Heart right ventricle (tissue), 16 donors: ENCODE measurements around the gene HLA-E. TPM values are rescaled to one million over a fixed set of nuclear protein-coding genes. Genes with fewer than 3 reads are reported as not detected.
"Not testable (repeated sequence)": the region's sequence is repeated elsewhere in the genome, so short reads cannot be mapped to it uniquely, and the experiment has no call there.

Experiments
- ATAC-seq, 8 donors: fragments of 200-7000 bp; cut with Tn5 transposase; one replicate each; pipeline ENCODE4 v1.9.1; 2020; ENCODE audit warnings: mild to moderate bottlenecking in 8 of 8, moderate library complexity in 8 of 8, moderate number of reproducible peaks in 1 of 8
- DNase-seq, 2 donors: peaks; one replicate each; pipeline ENCODE4 v3.0.0-alpha.2; 2020
- H3K27ac ChIP-seq, 10 donors: fragments of 200-600 bp; sonication (generic) in 2 of 10; one replicate each; pipeline versions ENCODE4 v1.5.0 to v1.8.0; 2020 to 2022; ENCODE audit warnings: mild to moderate bottlenecking in 3 of 10
- H3K27me3 ChIP-seq, 7 donors: fragments of 200-600 bp; one replicate each; pipeline ENCODE4 v1.8.0; 2021 to 2022; ENCODE audit warnings: mild to moderate bottlenecking in 2 of 7
- H3K36me3 ChIP-seq, 9 donors: fragments of 200-600 bp; sonication (generic) in 1 of 9; one replicate each; pipeline versions ENCODE4 v1.5.0 to v1.8.0; 2020 to 2022; ENCODE audit warnings: mild to moderate bottlenecking in 2 of 9
- H3K4me1 ChIP-seq, 9 donors: fragments of 200-600 bp; sonication (generic) in 1 of 9; one replicate each; pipeline versions ENCODE4 v1.5.0 to v1.8.0; 2020 to 2022; ENCODE audit warnings: mild to moderate bottlenecking in 4 of 9
- H3K4me3 ChIP-seq, 10 donors: fragments of 200-600 bp; sonication (generic) in 2 of 10; one replicate each; pipeline versions ENCODE4 v1.5.0 to v1.8.0; 2020 to 2022; ENCODE audit warnings: mild to moderate bottlenecking in 7 of 10, moderate library complexity in 2 of 10
- H3K9me3 ChIP-seq, 11 donors: fragments of 200-600 bp in 10 of 11; sonication (generic) in 2 of 11; one replicate each; pipeline versions ENCODE4 v1.5.0 to v1.8.0; 2013 to 2022; ENCODE audit warnings: mild to moderate bottlenecking in 2 of 11, control low read depth in 1 of 11, moderate library complexity in 1 of 11
- CTCF ChIP-seq, 9 donors: fragments of 200-600 bp; sonication (generic) in 2 of 9; IDR thresholded peaks; one replicate each; pipeline versions ENCODE4 v1.5.0 to v1.8.0; 2021 to 2022; ENCODE audit warnings: antibody characterized with exemption in 9 of 9, mild to moderate bottlenecking in 5 of 9, moderate library complexity in 1 of 9
- WGBS, 2 donors: extraction: QIAGEN DNeasy Blood & Tissue Kit; methylation state at CpG; one replicate each; pipeline ENCODE4 v1.1.7; 2013; ENCODE audit warnings: inconsistent platforms in 1 of 2; 5-methylcytosine and 5-hydroxymethylcytosine counted together
- intact Hi-C, 10 donors: fragments of 100-400 bp; cut with DNase I; formaldehyde crosslinking; loops; one replicate each; pipeline versions ENCODE4 v1.11.1 to v1.14.2; 2022
- polyA plus RNA-seq, 2 donors: library from polyadenylated mRNA; stranded (reverse); fragments of 200-250 nt; gene quantifications; one replicate each; pipeline ENCODE4 v1.2.3, GENCODE V29; 2013
- total RNA-seq, 10 donors: library from RNA; stranded (reverse); fragmentation: NEBNext Ultra II Directional in 3 of 10; extraction: Animal tissue kit (Norgen Biotek cat#: 25700) in 3 of 10; gene quantifications; one replicate each; pipeline versions ENCODE4 v1.2.1 to v1.2.4, GENCODE V29; 2021 to 2023
- donor health status: Arrhythmogenic right ventricular cardiomyopathy.
- donor health status: ischemic (EF 13 %, LVEDD 7.1; RV severe dilation, severe dysfunction).
- donor health status: healthy with polysubstance abuse.
- donor health status: DM: no; HTN: yes; CAD: no.
- donor health status: DM: no; HTN: no; CAD: no.
- donor health status: ischemic (EF 25% LVEDD 6.9; RV normal size, moderate dysfunction).
- donor health status: ischemic (EF 25% LVEDD 5.7; RV mildly dilated, moderate dysfunction).
- donor health status: healthy.
- donor health status: DM: yes; HTN: yes; CAD: no.
- donor health status: Ischemic cardiomyopathy.
- donor health status: ischemic (EF 35%, LVEDD 5.7; RV mildly dilated, moderate dysfunction).
- donor health status: nonischemic (EF 11% LVEDD 7.7; RV severe dilation, severe dysfunction).
- donor health status: DM: yes; HTN: yes; CAD: no.
- donor health status: PGD.
- donor health status: ischemic (EF 29% LVEDD 5.4; RV normal size, mild dysfunction).
- donor health status: nonischemic (EF 23%, LVEDD 6.1; RV moderate dilation, normal function).

HLA-E gene
- total and polyA plus RNA-seq, 12 donors: 121 to 482 (median 164) TPM

GRCh38 chr6:30518505-30519145 is 29.3 kb downstream of the HLA-E start:
- H3K4me3 ChIP-seq, H3K36me3 ChIP-seq, DNase-seq, H3K9me3 ChIP-seq, ATAC-seq, H3K27ac ChIP-seq, H3K27me3 ChIP-seq, intact Hi-C loops: not testable (repeated sequence)
- H3K4me1 ChIP-seq: peaks cover 0 to 23% (median 7%) of the 10 kb centered on the region in 9 donors
- WGBS, 2 donors: 80 to 85% methylated on average over 19 of the region's 19 CpGs

GRCh38 chr6:30520522-30520921 is 31.2 kb downstream of the HLA-E start:
- 91 to 93% methylated on average over 6 of the region's 6 CpGs for WGBS, 2 donors
- Histone ChIP-seq H3K27me3 (no peaks in the 10 kb centered on the region), H3K27ac (peak overlapping the region in 8 of 10 donors; percentile 10 to 67 (median 48)), H3K4me3 (no peak overlapping the region), H3K36me3 (no peaks in the 10 kb centered on the region), H3K9me3 (peaks cover 0 to 9% (median 0%) of the 10 kb centered on the region in 11 donors), H3K4me1 (peaks cover 0 to 14% (median 7%) of the 10 kb centered on the region in 9 donors)
- DNase-seq: no peak
- ATAC-seq: no peak
- intact Hi-C loops: no loop called here
- TF ChIP-seq CTCF (IDR thresholded peaks at IDR 0.05): no peak

GRCh38 chr6:30521082-30521481 is 31.8 kb downstream of the HLA-E start:
- H3K4me3 ChIP-seq, intact Hi-C loops, H3K4me1 ChIP-seq, H3K36me3 ChIP-seq, H3K27me3 ChIP-seq, ATAC-seq, DNase-seq: not testable (repeated sequence)
- H3K27ac ChIP-seq: peak overlapping the region in 8 of 10 donors; percentile 10 to 67 (median 48)
- WGBS, 2 donors: 73 to 74% methylated on average over 7 of the region's 7 CpGs
- peaks cover 0 to 14% (median 0%) of the 10 kb centered on the region in 11 donors for H3K9me3 ChIP-seq

- 82 to 83% methylated on average over 5 of the region's 5 CpGs for WGBS, 2 donors
- H3K27ac ChIP-seq, DNase-seq, H3K27me3 ChIP-seq, H3K36me3 ChIP-seq, H3K4me1 ChIP-seq, H3K4me3 ChIP-seq, ATAC-seq, intact Hi-C loops: not testable (repeated sequence)
- peaks cover 0 to 17% (median 0%) of the 10 kb centered on the region in 11 donors for H3K9me3 ChIP-seq
Observed at GRCh38 chr6:30521952-30522351, 32.6 kb downstream of the HLA-E start.

GRCh38 chr6:30526444-30526843 is 37.1 kb downstream of the HLA-E start:
- H3K27me3 ChIP-seq, H3K4me3 ChIP-seq, H3K27ac ChIP-seq, intact Hi-C loops, DNase-seq, H3K36me3 ChIP-seq, ATAC-seq: not testable (repeated sequence)
- peaks cover 0 to 11% (median 0%) of the 10 kb centered on the region in 11 donors for H3K9me3 ChIP-seq
- peaks cover 0 to 35% (median 0%) of the 10 kb centered on the region in 9 donors for H3K4me1 ChIP-seq
- WGBS, 2 donors: 91 to 96% methylated on average over 3 of the region's 3 CpGs

- ATAC-seq, H3K27me3 ChIP-seq, H3K36me3 ChIP-seq, H3K4me3 ChIP-seq, DNase-seq, intact Hi-C loops: not testable (repeated sequence)
- peaks cover 0 to 47% (median 9%) of the 10 kb centered on the region in 9 donors for H3K4me1 ChIP-seq
- 89 to 90% methylated on average over 17 of the region's 17 CpGs for WGBS, 2 donors
- peak overlapping the region in 1 of 10 donors; percentile 54 for H3K27ac ChIP-seq
- H3K9me3 ChIP-seq: peaks cover 0 to 11% (median 0%) of the 10 kb centered on the region in 11 donors
Observed at GRCh38 chr6:30529349-30529875, 40.1 kb downstream of the HLA-E start.

GRCh38 chr6:30530014-30530413 is 40.7 kb downstream of the HLA-E start:
- Histone ChIP-seq H3K9me3 (peaks cover 0 to 11% (median 0%) of the 10 kb centered on the region in 11 donors), H3K4me1 (peaks cover 0 to 47% (median 9%) of the 10 kb centered on the region in 9 donors), H3K4me3 (no peak overlapping the region), H3K27me3 (no peaks in the 10 kb centered on the region), H3K27ac (peak overlapping the region in 1 of 10 donors; percentile 54), H3K36me3 (no peaks in the 10 kb centered on the region)
- no peak for TF ChIP-seq CTCF (IDR thresholded peaks at IDR 0.05)
- intact Hi-C loops: loop anchor here in 4 of 10 donors (5.0 kb wide), 2 partner anchors 38 to 48 kb away; no protein-coding TSS in a partner anchor
- no peak for ATAC-seq
- DNase-seq: no peak
- 59 to 64% methylated on average over 2 of the region's 2 CpGs for WGBS, 2 donors
